Keratinocyte (primary cell): ENCODE data around the gene C10orf90.

Source experiments
- EZH2 ChIP-seq: IDR thresholded peaks from one replicate; pipeline ENCODE4 v1.6.1; 2012; ENCODE audit warnings: inconsistent platforms, mild to moderate bottlenecking, low read length, moderate library complexity
- TF ChIP-seq, protein P1 (sequence below), 3 experiments: IDR thresholded peaks in 1 of 3; conservative IDR thresholded peaks in 1 of 3; optimal IDR thresholded peaks in 1 of 3; 2 replicates in 2 of 3; 3 replicates in 1 of 3; pipeline versions ENCODE3 to v1.5.1; 2011; ENCODE audit warnings: low read length in 3 of 3, mild to moderate bottlenecking in 3 of 3, moderate library complexity in 2 of 3, control low read depth in 1 of 3, inconsistent platforms in 1 of 3; ENCODE audit not compliant: insufficient read depth in 2 of 3; ENCODE audit errors: extremely low read depth in 1 of 3

DNA sequence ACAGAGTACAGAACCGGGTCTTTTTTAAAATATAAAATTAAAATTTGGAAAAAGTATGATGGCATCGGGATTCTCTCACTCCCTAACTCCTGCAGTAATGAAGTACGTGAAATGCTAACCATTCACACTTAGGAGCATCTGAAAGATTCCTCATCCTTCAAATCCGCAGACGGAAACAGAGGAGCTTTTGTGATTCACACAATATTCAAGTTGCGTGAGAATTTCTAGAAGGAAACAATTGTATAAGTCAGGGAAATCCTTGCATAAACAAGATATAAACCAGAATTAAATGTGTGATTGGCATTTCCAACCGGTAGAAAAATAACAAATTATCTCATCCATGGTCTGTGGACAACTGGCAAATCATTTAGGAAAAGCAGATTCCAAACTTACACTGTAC, 179.0 kb downstream of the C10orf90 start:
- TF ChIP-seq, protein P1, sequence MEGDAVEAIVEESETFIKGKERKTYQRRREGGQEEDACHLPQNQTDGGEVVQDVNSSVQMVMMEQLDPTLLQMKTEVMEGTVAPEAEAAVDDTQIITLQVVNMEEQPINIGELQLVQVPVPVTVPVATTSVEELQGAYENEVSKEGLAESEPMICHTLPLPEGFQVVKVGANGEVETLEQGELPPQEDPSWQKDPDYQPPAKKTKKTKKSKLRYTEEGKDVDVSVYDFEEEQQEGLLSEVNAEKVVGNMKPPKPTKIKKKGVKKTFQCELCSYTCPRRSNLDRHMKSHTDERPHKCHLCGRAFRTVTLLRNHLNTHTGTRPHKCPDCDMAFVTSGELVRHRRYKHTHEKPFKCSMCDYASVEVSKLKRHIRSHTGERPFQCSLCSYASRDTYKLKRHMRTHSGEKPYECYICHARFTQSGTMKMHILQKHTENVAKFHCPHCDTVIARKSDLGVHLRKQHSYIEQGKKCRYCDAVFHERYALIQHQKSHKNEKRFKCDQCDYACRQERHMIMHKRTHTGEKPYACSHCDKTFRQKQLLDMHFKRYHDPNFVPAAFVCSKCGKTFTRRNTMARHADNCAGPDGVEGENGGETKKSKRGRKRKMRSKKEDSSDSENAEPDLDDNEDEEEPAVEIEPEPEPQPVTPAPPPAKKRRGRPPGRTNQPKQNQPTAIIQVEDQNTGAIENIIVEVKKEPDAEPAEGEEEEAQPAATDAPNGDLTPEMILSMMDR (optimal IDR thresholded peaks at IDR 0.05 in 1 of 3, IDR thresholded peaks at IDR 0.05 in 1 of 3, conservative IDR thresholded peaks at IDR 0.05 in 1 of 3; ENCODE audit: extremely low read depth in 1 of 3, insufficient read depth in 2 of 3, low read length in 3 of 3): no peak
- TF ChIP-seq EZH2: no peak
